Fibroblast of peridontal ligament (primary cell): ENCODE results near the gene TDP1.
"Not testable (repeated sequence)": the region's sequence is repeated elsewhere in the genome, so short reads cannot be mapped to it uniquely, and the experiment has no call there.

Experiments
- DNase-seq: peaks from one replicate; pipeline ENCODE4 v3.0.0-alpha.2; 2010; ENCODE audit errors: extremely low read depth

Gene TDP1

DNA sequence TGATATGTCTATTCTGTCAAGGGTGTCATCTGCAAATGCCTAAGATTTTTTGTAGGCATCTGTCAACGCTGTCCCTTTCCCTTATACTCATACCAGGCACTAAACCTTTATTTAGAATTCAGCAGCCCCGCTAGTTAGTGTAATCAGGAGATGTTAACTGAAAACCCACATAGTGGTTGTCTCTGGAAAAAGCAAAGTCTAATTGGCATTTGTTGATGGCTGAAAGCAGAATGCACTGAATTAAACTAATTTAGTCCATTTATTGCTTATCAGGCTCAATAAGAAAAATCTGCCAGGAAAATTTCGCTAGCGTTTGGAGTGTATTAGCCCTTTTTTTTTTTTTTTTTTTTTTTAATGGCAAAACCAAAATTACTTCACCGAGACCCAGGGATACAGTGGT is 34.5 kb downstream of the TDP1 start:
- no peak for DNase-seq

DNA sequence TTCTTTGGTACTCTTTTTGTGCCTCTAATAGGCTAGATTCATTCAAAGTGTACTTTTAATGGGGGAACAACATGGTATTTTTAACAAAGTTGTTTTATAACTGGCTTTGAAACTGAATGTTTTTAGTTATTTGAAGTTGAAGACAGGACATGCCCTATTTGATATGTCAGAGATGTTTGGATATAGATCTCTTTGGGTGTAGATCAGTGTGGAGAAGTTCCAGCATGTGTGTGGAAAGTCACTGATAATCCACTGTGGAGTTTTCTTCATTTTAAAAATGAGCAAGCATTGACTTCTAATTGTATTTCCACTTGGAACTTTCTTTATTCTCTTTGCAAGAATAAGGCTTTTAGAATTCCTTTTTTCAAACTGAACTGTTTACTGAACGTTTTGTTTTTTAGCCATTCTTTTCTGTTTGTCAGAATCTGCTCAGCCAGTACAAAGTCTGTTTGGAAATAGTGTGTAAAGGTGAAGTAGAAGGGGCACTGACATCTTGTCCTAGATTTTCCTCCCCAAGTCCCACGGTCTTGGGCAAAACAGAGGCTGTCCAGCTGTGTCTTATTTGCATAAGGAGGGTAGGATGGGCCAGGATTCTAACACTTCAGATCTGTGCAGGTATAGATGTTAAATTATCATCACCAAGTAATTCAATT is 35.0 kb downstream of the TDP1 start:
- no peak for DNase-seq

DNA sequence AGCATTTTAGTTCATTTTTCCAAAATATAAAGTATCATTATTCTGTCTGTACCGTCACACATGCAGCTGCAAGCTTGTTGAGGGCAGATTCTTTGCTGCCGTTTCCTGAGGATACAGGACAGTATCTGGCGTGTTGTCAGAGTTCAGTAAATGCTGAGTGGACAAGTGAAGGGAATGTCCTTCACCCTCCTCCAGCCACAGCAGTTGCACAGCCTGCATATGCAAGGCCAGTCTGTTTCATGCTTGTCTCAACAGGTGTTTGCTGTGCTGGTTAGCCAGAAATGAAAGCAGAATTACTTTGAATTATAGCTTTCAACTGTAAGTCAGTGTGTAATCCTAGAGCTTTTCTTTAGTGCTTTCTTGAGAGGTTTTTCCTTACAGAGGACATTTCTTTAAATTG is 36.5 kb downstream of the TDP1 start:
- no peak for DNase-seq

DNA sequence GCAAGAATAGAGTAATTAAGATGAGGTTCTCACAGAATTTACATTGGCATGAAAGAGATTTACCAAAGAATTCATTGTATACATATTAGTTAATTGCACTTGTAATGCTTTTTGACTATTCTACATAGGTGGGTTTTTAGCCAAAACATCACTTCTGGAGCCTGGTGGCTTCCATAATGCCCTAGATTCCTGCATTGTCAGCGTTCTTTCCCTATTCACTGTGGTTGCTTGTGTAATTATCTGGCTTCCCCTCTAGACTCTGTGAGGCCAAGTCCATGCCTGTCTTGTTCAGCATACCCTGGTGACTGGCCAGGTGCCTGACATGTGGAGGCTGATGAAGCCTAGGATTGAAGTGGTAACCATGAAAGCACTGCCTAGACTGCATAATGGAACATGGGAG is 41.2 kb downstream of the TDP1 start:
- DNase-seq, result no peak

DNA sequence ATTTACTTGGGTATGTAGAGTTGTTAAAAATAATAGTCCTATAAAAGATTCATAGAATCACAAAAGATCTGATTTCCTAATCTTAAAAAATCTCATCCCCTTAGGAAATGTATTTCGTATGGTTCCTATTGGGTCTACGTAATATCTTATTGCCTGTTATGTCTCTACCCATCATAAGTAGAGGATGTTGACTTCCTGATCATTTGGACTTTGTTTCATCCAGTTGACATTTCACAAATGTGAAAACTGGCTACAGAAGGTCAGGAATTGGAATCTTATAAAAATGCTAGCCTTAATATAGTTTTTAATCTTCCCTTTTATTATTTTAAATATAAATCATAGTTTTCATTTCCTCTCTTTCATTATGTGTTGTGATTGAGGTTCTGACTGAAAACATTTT is 45.2 kb downstream of the TDP1 start:
- DNase-seq, result no peak

DNA sequence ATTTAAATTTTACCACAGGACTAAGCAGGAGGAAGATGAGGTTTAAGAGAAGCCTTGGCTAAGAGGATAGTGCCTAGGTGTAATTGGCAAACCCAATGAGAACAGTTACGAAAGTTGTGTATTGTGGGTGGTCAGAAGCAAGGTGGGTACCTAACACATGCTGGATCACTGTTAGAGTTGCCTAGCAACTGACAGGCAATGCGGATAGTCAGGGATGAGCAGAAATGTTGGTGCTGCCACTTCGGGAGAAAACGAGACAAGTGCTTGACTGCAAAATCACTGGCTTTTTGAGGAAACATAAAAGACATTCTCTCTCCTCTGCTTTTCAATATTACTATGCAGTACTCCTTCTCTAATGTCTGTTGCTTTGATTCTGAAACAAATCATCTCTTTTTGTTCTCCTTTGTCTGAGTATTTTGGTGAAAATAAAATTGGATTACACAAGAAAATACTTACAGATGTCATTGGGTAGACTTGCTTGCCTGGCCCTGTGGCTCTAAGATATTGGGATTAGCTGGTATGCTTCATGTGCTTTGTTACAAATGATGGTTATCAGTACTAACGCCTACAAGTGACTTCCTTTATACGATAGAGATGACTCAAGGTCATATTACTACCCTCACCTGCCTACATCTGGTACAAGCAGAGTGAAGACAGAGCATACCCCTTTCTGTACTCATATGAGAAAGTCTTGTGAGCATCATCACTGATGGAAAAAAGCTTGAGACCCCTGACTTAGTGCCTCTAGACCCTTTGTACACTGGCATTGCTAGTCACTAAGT is 48.0 kb downstream of the TDP1 start:
- DNase-seq, result no peak

DNA sequence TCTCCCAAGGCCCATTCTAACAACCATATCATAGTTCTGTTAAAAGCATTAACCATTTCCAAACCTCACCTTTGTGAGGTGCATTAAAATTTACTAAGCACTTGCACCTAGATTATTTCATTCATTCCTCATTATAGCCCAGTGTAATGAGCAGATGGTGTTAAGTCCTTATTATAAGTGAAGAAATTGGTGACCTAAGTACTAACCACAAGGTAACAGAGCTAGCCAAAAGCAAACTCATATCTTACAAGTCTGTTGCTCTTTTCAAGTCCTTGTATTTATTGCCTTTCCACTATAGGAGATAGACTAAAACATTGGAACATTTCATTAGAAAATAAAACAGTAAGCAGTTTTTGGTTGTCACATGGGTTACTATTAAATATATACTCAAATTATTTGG is 49.7 kb downstream of the TDP1 start:
- DNase-seq, result no peak

DNA sequence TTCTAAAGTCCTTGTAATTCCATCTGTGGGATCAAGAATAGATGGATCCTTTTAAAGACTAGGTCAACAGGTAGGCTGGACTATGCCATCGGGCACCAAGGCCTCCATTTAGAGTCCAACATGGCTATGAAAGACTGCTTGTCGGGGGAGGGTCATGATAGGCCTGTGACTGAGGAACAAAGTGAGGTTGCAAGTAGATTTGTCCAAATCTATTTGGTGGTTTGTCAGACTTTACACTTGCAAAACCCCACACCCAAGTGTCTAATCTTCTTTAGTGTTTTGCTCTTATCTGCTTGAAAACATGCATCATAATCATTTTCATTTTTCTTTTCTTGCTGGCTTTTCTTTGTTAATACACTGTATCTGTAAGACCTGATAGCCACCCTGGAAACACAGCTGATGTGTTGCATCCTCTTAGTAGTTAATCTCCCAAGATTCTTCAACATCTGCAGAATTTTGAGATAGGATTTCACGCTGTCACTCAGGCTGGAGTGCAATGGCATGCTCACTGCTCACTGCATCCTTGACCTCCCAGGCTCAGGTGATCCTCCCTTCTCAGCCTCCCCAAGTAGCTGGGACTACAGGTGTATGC is 50.3 kb downstream of the TDP1 start:
- DNase-seq, result no peak

DNA sequence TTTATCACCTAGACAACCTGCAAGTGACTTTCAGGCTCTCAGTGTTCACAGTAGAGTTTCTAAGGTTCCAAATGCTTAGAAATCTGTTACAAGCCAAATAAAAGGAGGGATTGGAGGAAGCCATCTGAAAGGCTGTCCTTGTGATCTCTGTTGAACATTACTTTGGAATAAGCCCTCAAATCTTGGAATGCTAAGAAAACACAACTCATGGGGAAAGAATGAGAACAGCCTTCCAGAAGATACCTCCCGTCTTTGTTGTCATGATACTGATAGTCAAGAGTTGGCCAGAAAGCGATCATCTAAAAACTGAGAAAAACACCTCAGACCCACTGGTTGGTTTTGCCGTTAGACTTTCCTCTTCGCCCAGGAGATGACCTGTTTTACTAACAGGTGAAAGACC is 61.6 kb downstream of the TDP1 start:
- DNase-seq, result peak; percentile 5

DNA sequence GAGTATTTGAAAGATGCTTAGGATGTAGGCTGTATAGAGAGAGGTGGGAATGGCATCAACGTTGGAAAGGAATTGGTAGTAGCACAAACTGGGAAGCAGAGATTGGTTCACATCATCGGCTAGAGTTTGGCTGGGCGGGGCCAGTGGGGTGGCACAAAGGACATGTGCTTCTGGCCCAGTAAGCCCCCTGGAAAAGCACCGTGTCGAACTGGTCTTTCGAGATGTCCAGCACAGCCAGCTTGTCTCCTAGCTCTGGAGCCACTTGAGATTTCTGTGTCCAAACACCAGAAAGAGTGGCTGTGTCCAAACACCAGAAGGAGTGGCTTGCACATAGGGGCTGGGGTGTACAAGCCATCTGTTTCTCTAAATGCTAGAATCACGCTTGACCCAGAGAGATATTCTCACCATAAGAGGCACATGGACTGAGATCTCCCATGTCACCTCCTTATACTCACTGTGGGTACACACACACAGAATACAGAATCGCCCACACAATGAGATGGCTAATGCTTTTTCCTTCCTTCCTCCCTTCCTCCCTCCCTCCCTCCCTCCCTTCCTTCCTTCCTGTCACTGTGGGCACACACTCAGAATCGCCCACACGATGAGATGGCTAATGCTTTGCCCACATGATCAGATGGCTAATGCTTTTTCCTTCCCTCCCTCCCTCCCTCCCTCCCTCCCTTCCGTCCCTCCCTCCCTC is 64.2 kb downstream of the TDP1 start:
- DNase-seq, result no peak

DNA sequence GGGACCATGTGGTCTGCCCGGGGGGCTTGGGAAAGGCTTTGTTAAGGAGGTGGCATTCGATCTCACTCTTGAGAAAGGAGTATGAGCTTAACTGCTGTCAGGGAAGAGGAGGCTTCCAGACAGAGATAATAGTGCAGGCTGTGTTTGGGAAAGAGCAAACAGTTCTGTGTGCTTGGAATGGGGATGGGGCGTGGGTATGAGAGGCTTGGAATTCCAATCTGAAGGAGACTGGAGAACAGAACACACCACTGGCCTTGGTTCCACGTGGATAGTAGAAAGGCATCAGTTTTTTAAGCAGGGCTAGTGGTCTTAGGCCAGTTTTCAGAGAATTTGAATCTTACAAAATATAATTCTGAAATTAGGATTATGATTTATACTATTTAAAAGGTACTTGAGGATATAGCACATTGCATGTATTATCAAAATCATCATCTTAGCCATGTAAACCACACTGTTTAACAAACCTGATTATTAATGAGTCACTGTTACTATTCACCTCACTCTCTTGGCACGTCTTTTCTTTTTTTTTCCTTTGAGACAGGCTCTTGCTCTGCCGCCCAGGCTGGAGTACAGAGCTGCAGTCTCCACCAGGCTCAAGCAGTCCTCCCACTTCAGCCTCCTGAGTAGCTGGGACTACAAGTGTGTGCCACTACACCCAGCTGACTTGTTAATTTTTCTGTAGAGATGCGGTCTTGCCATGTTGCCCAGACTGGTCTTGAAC is 67.6 kb downstream of the TDP1 start:
- DNase-seq, result no peak

DNA sequence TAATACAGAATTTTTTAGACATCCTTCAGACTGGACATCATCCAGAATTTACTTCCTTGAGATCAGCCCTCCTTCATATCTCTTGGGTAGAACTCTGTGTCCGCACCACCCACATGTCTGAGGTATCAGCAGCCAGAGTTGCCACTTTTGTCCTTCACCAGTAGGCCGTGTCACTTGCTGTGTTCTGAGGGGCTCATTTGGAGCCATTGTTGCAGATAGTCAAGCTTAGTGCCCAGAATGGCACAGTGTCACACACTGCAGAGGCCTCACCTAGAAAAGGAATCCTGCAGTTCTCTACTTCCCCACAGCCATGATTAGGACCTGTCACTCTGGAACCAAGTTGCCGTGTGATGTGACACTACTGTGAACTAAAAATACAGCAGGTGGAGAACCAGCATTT is 69.2 kb downstream of the TDP1 start:
- DNase-seq, result no peak

DNA sequence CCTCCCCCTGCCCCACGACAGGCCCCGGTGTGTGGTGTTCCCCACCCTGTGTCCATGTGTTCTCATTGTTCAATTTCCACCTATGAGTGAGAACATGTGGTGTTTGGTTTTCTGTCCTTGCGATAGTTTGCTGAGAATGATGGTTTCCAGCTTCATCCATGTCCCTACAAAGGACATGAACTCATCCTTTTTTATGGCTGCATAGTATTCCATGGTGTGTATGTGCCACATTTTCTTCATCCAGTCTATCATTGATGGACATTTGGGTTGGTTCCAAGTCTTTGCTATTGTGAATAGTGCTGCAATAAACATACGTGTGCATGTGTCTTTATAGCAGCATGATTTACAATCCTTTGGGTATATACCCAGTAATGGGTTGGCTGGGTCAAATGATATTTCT is 70.9 kb downstream of the TDP1 start:
- DNase-seq, result not testable (repeated sequence)

DNA sequence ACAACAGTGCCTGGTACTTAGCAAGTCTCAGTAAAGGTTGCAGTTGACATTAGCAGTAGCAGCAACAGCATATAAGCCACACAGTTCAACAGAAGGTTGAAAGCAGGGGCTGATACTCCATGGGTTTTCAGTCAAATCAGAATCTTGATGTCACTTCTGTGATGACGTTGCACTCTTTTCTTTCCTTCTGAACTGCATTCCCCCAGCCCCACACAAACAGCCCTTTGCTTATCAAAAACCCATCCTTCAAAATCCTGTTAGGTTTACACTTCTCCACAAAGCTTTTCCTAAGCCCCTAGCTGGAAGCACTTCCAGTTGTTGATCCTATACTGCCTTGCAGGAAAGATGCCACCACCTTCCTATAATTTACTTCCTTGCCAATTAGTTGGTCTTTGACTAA is 72.1 kb downstream of the TDP1 start:
- no peak for DNase-seq

DNA sequence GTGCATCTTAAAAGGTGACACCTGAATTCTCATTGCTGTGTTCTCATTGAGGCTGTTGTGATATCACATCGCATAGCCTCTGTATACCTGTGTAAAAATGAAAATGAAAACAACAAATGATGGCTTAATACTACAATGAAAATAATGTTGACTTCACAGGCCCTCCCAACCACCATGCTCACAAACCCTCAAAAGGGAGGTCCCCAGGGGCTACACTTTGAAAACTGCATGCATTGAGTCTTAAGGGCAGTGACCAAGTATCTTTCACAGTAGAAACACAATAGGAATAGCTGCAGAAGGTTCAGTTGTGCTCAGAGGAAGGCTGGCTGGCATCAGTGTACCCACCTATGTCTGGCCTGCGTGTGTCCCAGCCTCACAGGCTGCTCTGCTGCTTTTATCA is 78.4 kb downstream of the TDP1 start:
- no peak for DNase-seq

DNA sequence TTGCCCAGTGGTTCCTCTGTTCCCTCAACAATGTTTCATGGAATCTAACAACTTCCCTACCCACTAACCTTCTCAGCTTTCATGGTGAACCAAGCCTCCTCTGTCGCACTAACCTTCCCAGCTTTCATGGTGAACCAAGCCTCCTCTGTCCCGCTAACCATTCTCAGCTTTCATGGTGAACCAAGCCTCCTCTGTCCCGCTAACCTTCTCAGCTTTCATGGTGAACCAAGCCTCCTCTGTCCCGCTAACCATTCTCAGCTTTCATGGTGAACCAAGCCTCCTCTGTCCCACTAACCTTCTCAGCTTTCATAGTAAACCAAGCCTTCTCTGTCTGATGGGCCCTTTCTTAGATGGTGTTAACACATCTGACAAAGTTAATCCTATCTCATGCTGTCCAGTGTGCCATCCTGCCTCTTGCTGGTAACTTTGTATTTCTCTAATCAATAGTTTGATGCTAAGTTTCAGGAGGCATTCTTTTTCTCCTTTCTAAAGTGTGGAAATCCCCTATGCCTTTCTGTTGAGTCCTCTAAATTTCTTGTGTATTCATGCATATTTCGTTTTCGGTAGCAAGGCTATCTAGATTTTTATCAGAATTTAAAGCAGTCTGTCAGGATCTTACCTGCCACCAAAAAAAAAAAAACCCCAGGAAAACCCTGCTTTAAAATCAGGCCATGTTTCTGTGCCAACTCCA is 79.3 kb downstream of the TDP1 start:
- no peak for DNase-seq

DNA sequence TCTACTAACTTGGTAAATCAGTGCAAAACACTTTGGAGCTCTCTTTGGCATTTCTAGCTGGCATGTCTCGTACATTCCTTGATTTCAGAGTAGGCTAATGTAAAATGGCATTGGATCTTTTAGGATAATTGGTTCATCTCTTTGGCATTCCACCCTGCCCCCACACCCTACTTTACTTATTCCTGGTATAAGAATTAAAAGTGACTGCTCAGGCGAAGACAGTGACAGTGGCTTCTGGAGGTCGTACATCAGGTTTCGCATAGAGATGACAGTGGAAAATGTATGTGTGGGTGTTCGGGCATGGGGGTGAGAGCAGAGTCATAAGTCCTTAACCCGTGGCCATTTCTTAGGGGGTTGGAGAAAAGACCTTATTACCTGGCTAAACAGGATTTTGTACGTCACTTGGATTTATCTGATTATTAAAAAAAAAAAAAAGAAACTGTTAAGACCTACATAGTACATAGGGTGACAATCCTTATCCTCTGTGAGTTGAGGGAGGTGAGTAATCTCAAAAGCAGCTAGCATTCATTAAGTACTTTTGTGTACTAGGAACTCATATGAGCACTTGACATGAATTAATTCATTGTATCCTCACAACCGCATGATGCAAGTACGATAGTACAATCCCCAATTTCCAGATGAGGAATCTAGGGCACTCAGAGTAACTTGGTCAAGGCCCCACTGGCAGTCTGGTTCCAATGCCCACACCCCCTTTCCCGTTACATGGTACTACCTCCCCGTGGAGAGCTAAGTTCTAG is 83.7 kb downstream of the TDP1 start:
- DNase-seq, result no peak

DNA sequence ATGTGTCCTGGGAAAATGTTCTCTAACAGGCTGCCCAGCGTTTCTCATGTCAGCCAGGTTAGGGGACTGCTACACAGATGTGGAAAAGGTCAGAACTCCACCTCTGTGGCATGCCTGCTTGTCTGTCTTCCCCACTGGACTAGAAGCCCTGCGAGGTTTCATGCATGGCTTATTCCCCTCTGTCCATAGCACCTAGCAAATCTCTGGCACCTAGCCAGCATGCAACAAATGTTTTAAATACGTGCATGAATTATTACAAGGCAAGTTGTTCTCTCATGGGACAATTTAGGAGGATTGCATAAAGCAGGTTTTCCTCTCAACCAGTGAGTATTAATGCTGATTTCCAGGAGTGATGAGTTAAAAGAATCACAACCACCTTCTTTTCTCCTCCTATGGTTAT is 84.7 kb downstream of the TDP1 start:
- no peak for DNase-seq

DNA sequence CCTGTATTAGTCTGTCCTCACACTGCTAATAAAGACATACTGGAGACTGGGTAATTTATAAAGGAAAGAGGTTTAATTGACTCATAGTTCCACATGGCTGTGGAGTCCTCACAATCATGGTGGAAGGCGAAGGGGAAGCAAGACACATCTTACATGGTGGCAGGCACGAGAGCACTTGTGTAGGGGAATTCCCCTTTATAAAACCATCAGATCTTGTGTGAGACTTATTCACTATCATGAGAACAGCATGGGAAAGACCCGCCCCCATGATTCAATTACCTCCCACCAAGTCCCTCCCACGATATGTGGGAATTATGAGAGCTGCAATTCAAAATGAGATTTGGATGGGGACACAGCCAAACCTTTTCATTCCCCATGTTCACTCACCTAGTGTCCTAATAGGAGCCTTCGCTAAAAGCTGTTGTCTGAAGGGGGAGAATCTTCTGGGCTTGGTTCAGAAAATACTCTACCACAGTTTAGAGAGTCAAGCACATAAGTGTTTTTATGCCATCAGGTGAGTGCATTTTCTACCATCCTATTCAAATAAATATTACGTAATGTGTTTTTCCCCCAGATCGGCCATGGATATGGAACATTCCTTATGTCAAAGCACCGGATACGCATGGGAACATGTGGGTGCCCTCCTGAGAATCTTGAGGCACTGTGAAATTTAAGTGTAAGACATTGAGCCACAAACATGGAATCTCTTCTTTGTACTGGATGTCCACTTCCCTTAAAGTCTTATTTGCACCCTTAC is 86.9 kb downstream of the TDP1 start:
- no peak for DNase-seq

DNA sequence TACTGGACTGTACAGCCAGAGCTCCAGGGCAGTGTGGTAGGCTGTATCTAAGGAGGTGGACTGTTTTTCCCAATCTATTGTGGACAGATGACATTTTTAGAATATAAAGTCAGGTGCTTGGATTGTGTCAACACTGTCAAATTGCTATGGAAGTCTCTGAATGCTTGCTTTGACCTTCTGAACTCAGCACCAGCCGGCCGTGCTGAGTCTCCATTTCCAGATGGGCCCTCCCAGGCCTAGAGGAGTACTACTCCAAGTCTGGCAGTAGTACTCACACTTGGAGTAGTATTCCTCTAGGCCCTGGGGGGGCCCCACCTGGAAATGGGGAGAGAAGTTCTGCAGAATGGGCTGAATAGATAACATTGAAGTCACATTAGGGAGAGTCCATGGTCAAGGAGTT is 89.9 kb downstream of the TDP1 start:
- DNase-seq, result no peak
